NCI-H1092 treated with DMSO at 0.1 percent for 48 hours (cell line): Measurements from ENCODE around the gene CCSER1.

Source experiments
- DNase-seq: peaks from one replicate; lab custom pipeline; 2025; lab: John Stamatoyannopoulos, UW

The CCSER1 gene

DNA sequence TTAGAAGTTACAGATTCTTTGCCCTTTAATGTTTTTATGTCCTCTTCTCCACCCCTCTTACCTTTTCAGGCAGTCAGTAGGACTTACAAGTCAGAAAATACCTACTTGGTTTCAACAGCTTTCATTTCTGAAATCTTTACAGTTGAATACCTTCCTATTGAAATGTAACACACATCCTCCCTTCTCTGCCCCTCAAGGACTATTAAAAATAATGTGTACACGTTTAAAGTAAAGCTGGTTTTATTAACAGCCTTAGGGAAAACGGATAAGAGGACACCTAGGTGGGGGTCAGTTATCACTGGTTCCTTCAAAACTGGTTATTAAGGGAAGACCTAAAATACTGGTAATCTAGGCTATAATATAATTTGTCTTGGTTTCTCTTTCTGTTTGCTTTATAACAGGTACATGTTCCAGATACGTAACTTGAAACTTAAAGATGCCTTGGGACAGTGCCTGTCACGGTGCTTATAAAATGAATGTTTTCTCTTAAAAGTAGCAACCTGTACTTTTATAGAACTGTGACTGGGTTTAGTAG lies 1.8 kb downstream of the CCSER1 start:
- peak; percentile 22 for DNase-seq

DNA sequence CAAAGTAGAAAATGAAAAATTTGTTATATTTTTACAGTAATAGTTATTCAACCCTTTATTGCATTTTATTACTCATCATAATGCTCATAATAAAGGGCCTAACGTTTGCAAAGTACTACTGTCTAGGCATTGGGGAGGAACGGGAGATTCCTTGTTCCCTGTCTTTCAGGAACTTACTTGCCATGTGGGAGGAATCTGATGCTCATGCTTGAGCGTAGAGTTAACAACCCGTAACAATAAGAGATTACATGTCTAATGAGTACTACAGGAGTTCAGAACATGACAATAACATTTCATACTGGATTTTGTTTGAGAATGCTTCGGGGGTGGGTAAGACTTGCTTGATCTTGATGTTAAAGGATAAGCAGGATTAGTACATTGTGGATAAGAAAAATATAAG lies 2.9 kb downstream of the CCSER1 start:
- DNase-seq, result no peak

DNA sequence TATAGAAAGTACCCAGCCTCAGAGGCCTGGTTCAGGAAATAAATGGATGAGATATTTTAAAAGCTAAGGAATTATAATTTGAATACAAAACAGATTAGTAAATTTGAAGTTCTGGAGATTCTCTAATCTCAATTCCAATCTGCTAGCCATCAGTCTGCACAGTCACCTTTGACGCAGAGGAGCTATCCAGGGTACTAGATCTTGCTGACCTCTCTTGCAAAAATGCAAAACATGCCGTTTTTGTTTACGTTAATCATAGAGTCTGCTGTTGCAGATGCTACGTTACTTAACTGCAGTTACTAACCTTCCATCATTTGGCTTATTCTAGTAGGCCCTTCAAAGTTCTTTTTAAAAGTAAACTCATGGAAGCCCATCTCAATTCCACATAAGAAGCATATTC lies 10.4 kb downstream of the CCSER1 start:
- DNase-seq, result no peak

DNA sequence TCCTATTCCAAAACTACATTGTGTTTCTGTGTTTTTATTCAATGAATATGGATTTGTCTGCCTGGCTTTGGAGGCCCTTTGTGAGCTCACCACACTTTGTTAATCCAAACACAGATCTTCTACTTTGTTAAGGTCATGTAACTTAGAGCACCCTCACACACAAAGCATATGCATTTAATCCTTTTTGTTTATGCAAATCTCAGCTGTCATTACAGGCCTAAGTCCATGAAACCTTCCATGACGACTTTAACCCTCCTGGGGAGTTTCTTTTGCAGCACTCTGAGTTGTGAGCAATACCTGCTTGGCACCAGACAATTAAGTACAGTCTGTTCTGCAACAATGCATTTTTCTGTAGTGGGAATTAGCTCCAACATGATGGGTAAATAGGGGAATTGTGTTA lies 14.9 kb downstream of the CCSER1 start:
- no peak for DNase-seq

DNA sequence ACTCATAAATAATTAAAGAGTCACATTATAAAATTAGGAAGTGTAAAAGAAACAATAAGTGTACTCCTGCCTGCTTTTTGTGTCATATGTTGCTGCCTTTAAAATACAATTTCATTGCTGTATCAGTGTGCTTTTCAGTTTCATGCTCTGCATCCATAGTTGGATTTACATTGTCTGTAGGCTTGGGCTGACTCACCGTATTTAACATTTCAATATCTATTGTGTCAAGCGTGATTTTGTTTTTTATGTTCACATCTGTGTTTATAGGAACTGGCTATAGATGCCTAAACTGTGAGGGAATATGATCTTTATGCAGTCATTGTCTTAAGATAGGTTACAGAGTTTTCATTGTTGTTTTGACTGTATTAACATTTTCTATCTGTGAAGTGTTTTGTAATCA lies 18.1 kb downstream of the CCSER1 start:
- DNase-seq, result no peak

DNA sequence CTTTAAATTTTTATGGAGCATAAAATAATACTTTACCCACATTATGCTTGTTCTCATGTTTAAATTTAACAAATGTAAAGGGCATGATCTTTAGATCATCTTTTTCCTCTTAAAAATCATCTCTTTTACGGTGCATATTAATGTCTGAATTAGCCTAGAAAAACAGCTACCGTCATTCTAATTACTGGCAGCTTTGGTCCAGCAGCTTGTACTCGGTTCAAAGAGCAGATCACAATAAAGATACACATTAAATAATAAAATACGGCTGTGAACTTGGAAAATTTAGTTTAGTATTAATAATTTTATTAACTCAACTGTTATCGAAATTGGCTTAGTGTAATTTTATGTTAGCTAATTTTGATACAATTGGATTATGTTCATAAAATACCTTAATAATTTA lies 19.1 kb downstream of the CCSER1 start:
- DNase-seq, result no peak

DNA sequence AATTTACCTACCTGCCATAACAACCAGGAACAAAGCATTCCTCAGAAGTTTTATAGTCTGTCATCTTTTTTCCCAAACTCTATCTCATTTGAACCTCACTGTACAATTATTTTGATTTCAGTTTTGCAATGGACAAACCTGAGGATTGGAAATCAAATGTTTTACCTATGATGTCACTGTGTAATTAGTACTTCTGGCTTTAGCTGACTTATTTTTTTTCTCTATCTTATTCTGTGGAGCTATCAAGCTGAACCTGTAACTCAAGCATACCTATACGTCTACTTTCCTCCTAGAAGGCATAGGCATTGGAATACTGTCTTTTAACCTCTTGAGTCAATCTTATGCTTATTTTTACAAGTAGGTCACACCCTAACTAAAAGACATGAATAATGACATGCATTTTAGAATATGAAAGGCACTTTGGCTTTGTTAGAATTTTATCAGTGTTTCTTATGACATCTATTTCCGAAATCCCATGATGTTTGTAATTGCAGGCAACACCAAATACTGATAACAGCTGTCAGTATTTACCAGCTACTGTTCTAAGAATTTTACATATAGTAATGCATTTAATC lies 21.5 kb downstream of the CCSER1 start:
- DNase-seq, result no peak

DNA sequence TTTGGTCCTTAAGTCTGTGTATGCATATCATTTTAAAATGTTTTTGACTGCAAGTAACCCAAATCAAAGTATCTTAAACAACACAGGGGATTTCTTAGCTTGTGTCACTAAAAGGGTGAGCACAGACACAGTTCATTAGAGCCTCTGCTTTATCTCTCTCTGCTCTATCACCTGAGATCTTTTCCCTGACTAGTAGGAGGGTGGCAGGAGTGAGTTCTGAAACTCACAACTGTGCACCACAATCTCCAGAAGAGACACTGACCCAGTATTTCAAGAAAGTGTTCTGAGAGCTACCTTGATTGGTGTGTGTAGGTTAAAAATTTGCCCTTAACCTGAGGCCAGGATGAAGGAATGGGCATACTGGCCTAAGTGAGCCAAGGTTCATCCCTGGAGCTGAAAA lies 24.8 kb downstream of the CCSER1 start:
- no peak for DNase-seq

DNA sequence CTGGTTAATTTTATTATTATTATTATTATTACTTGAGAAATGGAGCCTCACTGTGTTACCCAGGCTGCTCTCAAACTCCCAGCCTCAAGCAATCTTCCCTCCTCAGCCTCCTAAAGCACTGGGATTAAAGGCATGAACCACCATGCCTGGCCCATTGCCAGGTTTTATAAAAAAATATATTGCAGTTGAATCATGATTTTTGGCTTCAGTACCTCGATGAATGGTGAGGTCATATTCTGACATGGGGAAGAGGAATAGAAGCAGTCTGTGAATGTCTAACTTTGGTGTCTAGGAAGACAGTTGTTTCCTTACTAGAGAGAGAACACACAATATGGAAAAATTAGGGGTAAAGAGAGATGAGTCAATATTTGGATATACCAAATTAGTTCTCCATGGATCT lies 32.0 kb downstream of the CCSER1 start:
- no peak for DNase-seq

DNA sequence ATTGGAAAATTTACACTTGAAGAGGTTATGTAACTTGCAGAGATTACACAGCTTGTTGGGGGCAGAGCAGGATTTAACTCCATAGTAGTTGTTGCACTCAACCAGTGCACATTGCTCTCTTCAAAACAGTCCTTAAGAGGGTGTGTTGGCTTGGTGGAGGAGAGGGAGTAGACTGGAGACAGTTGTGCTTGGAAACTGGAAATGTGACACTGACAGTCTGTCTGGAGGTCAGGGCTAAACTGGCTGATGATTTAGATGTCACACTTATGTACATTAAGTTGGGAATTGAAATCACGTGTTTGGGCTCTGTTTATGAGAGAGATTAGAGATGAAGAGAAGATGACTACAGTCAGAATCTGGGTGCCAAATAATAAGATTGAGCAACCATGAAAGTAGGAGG lies 32.9 kb downstream of the CCSER1 start:
- no peak for DNase-seq

DNA sequence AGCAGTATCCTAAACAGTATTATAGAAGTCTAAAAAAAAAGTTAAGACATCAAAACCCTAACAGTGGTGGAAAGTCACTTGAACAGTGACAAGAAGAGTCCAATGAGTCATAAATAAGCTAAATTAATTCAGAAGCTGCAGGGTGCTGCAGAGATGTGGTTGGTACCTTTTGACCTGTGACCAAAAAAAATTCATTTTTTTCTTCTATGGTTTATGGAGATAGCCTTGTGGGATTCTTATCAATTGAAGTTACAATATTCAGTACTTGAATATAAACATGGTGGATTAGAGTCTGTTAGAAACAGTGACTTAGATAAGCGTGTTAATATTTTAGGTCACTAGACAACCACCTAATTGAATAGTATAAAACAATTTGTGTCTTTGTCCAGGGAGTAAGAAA lies 35.4 kb downstream of the CCSER1 start:
- DNase-seq, result no peak

DNA sequence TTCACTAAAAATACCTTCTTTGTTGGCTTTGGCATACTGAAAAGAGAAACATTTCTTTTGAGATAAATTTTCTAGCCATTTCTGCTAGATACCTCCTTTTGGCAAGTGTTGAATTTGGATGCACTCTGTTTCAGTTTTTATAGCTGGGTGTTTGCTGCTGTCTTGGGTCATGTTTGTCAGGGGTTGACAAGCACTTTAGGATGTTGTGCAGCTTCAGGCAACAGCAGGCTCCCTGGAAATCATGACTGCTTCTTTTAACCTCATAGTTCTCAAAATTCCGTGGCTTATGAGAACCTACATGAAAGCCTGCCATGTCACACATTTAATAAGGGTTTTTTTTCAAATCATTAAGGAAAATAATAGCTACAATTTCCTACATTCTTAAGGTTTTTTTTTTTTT lies 36.7 kb downstream of the CCSER1 start:
- DNase-seq, result no peak

DNA sequence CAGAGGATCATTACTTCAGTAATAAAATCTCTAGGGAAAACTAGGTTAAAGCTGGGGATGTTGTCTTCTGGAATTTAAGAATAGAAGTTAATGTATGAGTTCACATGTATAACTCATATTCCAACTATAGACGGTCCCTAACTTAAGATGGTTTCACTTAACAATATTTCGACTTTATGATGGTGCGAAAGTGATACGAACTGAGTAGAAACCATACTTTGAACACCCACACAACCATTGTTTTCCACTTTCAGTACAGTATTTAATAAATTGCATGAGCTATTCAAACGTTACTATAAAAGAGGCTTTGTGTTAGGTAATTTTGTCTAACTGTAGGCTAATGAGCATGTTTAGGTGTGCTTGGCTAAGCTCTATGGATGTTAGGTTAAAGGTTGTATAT lies 38.7 kb downstream of the CCSER1 start:
- no peak for DNase-seq

DNA sequence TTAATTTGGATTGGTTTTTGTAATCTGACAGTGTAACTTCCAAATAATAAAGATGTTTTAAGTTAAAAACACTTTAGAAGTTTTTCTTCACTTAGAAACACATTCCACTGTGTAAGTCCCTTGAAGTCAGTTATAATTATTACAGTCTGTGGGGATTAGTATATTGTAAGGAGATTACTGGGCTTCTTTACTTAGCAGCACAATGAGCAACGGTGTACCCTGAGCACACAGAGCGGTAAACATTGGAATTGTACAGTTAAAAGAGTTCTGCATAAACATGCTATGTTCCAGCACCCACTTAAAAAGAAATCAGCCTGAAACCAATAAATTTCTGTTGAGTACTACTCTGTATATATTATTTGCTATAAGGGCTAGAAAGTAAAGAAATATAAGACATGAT lies 44.3 kb downstream of the CCSER1 start:
- no peak for DNase-seq

DNA sequence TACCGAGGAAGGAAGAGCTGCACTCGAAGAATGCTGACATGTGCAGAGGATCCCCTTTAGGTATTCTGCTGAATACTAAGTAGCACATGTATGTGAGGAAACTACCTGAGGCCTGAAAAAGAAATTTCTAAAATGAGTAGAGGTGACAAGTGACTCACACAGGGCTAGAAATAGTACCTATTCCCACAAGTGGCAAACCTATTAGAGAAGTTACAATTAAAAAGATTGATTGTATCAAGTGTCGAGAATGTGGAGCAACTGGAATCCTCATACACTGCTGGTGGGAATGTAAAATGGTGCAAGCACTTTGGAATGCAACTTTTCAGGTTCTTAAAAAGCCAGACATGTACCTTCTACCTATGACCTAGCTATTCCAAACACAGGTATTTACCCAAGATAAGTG lies 47.4 kb downstream of the CCSER1 start:
- no peak for DNase-seq

DNA sequence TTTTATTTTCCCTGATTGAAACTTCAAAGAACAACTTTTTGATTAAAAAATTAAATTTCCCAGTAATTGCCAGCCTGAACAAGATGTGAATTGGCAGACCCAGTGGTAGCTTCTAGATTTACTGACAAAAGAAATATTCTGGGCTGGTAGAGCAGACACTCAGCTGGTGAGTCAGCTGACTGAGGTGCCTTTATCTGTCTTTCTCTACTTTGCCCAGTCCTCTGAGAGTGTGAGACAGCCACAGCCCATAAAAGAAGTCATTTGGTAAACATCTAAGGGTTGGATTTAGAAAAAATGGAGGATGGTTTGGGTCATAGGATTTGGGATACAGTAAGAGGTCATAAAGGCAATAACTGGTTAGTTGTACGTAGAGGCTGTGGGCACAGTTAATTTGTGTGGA lies 54.5 kb downstream of the CCSER1 start:
- no peak for DNase-seq

DNA sequence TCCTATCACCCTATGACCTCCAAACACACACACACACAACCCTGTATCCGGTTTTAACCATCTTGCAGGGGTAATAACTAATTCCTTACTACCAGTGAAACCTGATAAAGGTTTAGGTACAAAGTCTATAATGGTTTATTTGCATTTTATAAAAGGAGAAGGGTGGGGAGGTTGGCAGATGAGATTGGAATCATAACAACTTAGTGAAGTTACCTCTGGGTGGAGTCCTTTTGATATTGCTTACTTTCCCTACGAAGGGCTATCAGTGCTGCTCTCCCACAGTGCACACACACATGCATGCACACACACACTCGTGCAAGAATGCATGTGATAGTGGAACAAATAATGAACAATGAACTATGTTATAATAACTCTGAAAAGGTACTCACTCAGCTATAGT lies 56.1 kb downstream of the CCSER1 start:
- DNase-seq, result no peak

DNA sequence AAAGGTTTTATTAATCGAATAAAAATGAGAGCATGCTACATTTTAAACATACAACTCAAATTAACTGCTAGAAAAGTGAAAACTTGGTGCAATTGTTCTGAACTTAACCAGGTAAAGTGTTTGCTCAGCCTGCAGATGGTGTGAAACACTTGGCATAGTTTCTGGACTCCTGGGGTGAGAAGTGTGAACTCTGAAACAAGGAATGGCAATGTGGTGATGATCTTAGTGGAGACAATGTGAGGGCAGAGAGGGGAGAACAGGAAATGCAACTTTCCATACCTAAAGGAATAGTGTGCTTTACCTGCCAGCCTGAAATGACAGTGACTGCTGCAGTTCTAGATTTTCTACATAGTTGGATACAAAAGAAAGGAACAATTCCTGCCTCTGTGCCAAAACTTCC lies 57.4 kb downstream of the CCSER1 start:
- no peak for DNase-seq

DNA sequence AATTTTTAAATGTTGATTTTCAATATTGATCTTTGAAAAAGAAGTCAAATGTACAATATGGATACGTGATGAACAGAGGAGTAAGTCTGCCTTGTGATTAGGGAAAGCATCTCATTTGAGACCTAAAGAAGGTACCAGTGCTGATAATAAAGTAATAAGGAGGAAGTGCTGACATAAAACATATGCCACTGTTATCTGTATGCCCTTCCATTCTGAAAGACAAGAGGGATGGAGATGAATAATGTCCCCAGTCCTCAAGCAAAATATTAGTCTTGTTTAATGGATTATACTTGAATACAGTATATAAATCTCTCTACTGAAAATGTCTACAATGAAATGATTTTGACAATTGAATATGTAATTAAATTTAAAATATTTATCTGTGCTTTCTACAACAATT lies 58.2 kb downstream of the CCSER1 start:
- DNase-seq, result no peak

DNA sequence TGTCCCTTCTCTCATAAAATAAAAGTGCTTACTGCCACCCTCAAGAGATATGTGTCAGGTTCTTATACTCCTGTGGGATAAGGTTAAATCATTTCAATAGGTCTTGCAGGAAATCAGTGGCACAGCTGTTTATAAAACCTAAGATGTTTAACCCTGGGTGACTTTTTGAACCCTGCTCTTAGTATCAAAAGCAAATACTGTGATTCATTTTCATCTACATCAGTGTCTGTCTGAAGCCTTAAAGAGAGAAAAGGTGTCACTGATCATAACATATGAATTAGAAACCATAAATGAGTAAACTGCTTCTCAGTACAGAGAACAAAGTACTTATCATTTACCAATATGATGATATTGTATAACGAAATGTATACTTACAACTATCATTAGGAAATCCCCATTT lies 59.0 kb downstream of the CCSER1 start:
- peak; percentile 58 for DNase-seq

DNA sequence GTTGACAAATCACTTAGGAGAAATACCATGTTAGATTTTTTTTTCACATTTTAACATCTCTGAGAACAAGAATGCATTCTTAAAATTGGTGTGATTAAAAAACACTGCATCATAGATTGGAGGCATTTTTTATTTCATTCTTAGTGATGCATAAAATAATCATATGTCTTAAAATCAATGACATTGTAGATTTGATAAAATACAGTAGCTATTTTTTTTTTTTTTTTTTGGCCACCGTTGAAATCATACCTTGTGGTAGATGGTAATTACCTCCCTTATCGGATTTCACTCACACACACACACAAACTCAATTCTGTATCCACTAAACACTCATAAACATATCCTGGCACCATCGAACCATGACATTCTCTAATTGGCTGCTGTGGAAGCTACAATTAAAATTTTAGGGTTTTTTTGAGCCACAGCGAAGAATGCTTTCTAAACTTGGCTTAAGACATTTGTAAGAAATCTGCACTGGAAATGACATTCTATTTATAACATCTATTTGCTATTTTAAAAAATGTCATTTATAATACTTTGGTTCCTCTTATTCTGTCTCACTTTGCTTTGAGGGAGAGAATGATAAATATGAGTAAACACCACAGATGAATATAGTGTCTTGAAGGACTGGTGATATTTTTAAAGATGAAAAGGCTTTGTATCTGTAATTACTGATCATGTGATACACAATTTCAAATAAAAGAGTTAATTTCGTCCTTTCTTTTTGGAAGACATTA lies 60.1 kb downstream of the CCSER1 start:
- peak; percentile 93 for DNase-seq

DNA sequence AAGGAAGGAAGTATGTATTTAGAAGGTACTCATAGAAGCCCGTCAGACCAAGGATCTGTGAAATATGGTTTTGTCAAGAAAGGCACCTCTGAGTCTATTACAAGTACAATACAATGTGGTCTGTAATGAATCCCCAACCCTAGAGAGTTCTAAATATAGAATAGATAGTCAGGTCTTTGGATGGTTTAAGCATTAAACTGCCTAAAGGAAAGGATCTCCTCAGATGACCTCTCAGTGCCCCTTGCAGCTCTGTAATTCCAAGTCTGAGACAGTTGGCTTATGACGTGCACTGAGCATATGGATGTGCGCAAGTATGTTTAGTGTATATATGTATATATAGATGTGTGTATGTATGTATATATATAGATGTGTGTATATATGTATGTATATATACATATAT lies 62.0 kb downstream of the CCSER1 start:
- no peak for DNase-seq

DNA sequence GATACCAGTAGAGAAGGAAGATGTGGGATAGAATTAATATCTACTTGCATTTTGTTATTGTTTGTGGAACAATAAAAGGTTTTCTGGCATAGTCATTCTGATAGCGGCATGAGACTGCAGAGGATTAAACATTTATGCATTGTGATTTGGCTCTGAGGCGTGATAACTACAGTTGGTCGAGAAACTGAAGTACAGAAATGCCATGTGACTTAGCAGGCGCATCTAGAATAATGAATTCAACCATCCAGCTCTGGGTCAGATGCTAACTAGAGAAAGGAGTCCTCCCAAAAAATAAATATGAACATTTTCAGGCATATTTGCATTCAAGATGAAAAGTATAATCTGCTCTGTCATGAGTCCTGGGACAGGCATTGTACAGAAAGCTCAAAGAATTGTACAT lies 62.8 kb downstream of the CCSER1 start:
- no peak for DNase-seq

DNA sequence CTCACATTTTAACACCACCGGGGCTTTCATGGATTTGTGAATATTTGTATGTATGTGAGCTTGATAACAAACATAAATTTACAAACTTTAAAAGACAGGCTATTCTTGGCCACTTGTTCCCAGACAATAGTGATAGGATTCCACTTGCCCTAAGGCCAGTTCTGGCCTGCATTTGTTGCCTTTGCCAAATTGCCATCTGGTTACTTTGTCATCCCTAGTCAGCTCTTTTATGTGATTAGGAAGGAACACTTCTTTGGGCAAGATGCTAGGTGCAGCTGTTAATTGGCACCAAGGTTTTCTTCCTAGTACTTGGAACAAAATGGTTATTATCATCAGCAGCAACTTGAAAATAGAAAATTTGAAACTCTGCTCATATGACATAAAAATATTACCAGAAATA lies 63.3 kb downstream of the CCSER1 start:
- no peak for DNase-seq
